Retina (tissue), 1 donor: ENCODE data around the gene SETD7.
A peak's percentile ranks its signal among the peaks of the same experiment; 100 is the strongest.

Experiments used
- DNase-seq: peaks from one replicate; pipeline ENCODE4 v3.0.0-alpha.2; 2016

The SETD7 gene

DNA sequence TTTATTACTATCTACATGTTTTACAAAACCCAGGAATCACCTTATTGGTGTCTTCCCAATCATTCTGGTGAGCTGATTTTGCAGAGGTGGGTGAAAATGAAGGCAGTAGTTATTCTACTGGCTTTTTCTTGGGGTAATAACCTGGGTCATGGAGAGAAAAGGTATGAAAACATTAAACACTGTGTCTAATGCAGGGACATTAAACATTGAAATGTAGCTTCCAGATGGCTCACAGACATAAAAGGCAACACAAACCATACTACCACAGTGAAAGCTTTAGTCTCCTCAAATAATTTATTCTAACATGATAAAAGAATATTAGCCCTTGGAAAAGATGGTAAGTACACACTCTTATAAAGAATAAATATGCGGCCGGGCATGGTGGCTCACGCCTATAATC is 8.0 kb downstream of the SETD7 start:
- no peak for DNase-seq

GRCh38 chr4:139540632-139541031 is 15.4 kb downstream of the SETD7 start:
- DNase-seq, result no peak

DNA sequence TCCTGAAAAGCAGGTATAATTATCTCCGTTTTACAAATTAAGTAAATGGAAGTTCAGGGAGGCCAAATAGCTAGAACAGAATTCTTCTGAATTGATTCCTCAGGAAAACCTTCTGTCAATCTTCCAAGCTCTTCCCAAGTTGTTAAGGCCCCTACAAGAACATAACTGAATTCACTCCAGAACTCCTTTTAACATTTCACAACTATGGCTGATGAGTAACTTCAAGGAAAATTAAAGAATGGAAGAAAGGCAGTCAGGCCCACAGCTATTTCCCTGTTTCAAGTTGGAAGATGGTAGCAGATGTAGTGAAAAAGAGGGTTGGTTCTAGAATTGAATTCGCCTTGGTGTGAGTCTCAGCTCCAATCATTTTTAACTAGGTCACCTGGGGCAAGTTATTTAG is 15.9 kb downstream of the SETD7 start:
- DNase-seq, result no peak

DNA sequence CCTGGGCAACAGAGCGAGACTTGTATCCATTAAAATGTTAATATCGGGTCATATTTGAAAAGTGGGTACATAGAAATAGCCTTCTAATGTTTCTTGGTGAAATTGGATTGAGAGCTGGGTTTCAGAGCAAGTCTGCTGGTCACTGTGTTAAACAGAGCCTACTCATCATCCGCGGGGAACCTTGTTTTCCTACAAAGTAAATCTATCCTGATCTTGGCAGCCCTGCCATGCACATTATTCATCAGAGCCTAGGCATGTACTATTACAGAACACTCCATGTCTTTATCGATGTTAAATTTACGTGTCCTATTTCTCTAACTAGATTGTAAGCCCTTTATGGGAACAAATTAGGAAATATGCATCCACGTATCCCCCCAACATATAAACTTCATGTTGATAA is 18.7 kb downstream of the SETD7 start:
- DNase-seq, result no peak

- DNase-seq, result no peak
Observed at GRCh38 chr4:139535871-139536234, 20.2 kb downstream of the SETD7 start.

DNA sequence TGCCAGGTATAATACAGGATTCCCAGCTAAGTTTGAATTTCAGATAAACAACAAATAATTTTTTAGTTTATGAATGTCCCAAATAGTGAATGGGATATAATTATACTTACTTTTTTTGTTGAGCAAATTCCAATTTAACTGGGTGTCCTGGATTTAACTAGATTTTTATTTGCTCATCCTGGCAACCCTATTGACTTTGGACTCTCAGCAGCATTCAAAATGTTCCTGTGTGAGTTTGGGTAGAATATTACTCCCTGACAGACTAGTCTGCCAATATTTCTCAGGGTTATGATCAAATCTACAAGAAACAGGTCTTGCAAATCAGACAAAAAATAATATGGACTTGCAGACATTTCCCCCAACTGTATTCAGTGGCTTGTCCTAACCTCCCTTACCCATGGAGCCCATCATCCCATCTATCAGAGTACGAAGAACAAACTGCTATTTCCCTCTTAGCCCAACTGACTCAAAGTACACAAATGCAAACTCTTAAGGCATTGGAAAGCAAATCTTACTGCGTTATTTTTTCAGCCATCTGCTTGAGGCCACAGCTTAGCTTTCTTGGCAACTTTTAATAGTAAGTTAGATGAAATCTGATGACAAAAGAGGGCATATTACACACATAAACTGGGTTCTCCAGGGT is 20.7 kb downstream of the SETD7 start:
- DNase-seq, result no peak

DNA sequence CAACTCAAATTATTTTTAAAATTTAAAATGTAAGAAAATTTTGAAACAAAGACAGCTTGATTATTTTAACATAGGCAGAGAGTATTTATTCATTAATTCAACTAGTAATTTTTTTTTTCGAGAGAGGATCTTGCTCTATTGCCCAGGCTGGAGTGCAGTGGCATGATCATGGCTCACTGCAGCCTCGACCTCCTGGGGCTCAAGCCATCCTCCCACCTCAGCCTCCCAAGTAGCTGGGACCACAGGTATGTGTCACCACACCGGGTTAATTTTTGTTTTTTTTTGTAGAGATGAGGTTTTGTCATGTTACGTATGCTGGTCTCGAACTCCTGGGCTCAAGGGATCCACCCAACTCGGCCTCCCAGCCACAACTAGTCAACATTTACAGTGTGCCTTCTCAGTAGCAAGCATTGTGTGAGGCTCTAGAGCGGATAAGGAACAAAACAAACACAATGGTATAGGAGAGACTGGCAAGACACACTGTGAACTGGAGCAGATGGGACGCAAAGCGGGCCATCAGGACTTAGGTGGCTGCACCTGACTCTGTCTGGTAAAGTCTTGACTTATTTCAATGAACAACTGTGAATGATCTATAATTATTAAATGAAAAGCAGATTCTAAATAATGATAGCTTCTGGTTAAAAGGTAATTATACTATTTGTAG is 21.6 kb downstream of the SETD7 start:
- DNase-seq, result no peak

- DNase-seq, result no peak
Observed at GRCh38 chr4:139533511-139533910, 22.5 kb downstream of the SETD7 start.

DNA sequence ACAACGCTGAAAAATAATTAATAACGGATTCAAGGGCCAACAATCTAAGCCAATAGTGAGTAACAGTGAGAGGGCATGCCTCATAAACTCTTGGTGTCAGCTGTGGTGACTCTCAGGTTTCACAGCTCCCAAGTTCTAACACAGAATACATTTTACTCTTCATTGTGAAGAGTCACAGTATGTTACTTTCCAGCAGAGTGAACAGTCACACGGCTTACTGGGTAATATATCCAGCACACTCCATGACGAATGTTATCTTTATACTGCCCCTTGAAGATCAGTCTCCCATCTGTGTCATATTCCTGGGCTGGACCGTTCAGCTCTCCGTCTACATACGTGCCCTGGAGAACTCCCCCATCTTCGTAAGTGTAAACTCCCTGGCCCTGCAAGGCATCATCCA is 23.1 kb downstream of the SETD7 start:
- DNase-seq, result no peak

GRCh38 chr4:139530833-139531427 is 25.1 kb downstream of the SETD7 start:
- peak; percentile 52 for DNase-seq

- DNase-seq, result no peak
Observed at GRCh38 chr4:139528377-139529005, 27.5 kb downstream of the SETD7 start.

GRCh38 chr4:139526928-139527327 is 29.1 kb downstream of the SETD7 start:
- no peak for DNase-seq

DNA sequence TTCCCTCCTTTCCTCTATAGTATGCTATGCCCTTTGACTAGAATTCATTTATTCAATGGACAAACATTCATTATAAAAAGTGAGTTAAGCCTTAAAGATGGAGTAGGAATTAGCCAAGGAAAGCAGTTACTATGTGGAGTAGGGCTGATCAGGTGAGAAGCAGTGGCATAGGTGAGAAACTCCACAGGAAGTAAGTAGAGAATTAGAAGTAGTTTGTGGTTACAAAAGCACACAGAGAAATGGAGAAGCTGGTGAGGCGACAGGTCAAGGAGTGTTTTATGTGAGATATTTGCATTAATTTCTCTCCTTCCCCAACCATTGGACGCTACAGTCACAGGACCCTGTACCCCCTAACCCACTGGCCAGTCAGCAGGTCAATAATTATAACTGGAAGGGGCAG is 30.6 kb downstream of the SETD7 start:
- DNase-seq, result no peak

- no peak for DNase-seq
Observed at GRCh38 chr4:139524062-139524631, 31.9 kb downstream of the SETD7 start.

GRCh38 chr4:139523076-139523475 is 32.9 kb downstream of the SETD7 start:
- DNase-seq, result no peak

- peak; percentile 57 for DNase-seq
Observed at GRCh38 chr4:139522457-139522856, 33.6 kb downstream of the SETD7 start.

DNA sequence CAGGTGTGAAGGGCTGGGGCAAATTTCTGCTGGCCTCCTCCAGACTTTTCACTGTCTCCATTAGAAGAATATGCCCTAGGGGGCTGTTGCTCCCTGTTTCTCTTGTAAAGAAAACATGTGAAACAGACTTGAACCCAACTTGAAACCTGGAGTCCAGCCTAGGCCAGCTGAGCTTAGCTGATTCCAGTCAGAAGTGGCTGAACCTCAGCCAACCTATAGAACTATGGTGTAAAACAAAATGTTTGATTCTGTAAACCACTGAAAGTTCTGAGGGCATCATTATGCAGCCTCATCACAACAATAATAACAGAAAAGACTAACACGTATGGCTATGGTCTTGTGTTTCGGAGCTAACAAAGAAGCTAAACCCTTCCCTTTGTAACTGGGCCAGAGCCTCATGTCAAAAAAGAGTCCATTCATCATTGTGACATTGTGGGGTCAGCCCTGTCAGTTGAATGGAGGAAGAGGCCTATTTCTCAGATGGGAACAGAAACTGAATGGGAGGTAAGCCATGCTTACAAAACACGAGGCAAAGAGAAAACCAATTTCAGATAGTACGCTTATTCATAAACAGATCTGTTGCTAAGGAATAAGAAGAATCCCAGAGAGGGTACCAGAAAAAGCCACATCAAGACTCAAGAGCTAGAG is 34.1 kb downstream of the SETD7 start:
- DNase-seq, result peak; percentile 65

DNA sequence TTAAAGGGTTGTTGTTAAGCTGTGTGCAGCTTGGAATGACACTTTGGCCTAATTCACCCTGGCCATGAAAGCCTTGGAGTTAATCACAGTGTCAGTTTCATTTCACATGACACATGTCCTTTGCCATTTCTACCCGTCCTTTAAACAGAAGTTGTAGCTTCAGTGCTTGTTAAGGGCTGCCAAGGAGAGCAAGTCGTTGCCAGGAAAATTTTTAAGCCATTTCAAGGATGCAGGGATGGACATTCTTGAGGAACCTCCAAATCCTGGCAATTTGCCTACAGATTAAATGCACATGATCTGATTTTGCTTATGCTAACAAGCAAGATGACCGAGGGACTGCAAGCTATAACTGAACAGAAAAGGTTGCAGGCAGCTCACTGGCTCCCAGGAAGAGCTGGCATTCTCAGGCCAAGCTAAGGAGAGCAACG is 40.5 kb downstream of the SETD7 start:
- no peak for DNase-seq

DNA sequence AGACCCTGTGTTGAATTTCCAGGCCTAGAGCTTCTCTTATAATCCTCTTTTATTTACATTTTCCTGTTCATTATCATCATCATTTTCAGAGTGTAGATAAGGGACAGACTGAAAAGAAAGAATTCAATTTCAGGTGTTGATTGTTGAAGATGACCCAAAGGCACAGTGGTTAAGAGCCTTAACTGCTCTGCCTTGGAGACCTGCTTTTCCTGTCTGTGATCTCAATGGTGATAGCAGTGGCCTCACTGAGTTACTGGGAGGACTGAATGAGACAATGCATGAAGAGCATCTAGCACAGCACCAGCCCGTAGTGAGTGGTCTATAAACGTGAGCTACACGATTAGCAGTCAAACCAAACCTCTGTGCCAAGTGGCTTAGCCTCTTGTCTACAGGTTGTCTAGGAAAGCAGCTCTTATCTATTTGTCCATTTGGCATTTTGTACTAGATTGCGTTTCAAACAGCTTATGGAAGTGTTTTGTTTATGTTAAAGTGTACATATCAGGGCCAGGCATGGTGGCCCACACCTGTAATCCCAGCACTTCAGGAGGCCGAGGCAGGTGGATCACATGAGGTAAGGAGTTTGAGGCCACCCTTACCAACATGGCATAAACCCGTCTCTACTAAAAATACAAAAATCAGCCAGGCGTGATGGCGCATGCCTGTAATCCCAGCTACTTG is 41.5 kb downstream of the SETD7 start:
- no peak for DNase-seq

DNA sequence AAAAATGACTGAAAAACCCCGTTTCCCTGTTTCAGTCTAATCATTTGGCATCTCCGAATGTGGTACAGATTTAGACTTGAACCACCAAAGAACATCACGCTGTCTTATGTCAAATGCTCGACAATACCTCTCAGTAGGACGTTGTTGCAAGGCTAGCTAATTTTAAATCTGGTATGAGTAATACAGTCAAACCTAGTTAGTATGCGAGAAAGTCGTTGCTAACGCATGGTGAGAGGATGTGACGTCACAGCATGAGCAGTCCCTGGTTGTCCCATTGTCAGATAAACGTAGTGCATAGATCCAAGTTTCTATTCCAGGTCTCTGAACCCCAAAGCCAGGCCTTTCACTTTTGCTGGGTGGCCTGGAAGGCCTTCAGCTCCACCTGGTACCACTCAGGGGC is 44.7 kb downstream of the SETD7 start:
- DNase-seq, result no peak

DNA sequence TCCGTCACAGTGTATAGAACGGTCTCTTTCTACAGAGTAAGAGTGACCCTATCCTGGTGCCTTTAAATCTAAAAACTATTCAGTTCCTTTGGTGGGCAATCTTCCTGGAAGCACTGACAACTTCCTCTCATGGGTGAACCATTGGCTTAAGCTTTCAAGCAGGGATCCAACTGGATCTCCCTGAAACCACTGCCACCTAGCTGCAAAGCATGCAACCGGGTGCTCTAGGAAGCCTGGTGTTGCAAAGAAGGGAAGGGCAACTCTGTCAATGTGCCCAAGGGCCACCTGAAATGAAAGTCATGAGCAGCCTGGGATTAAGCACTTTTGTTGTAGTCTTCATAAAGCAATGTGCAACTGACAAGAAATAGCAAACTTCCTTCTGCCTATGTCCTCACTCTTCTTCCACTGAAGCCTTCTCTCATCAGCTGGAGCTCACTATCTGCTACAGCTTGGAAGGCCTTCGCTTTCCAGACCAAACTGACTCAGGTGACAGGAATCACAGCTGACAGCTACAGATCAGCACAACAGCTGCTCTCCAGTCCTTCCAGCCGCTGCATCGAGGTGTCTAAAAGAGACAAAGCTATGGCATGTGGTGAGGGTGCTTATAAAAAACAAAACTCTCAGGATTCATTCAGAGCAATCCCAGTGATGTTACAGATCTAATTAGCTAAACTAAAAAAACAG is 46.1 kb downstream of the SETD7 start:
- no peak for DNase-seq
